EL (cell line): ENCODE data around the gene CLDN20.

Experiments used
- DNase-seq: peaks from one replicate; pipeline ENCODE4 v3.0.0-alpha.2; 2016

CLDN20 gene

GRCh38 chr6:155314092-155314772 lies 50.4 kb downstream of the CLDN20 start, which contains the start of gene TFB1M:
Gene TFB1M, minus strand, starts transcription at chr6:155314484. Its CDS starts 56 bp downstream, at chr6:155314428.
- peak; percentile 99 for DNase-seq

- DNase-seq = peak; percentile 89
Measured at GRCh38 chr6:155314773-155315515, 51.1 kb downstream of the CLDN20 start.

- peak; percentile 9 for DNase-seq
Measured at GRCh38 chr6:155315516-155315871, 51.7 kb downstream of the CLDN20 start.

- DNase-seq = no peak
Measured at GRCh38 chr6:155316419-155316818, 52.6 kb downstream of the CLDN20 start.

- no peak for DNase-seq
Measured at GRCh38 chr6:155317186-155317585, 53.4 kb downstream of the CLDN20 start.

- DNase-seq = no peak
Measured at GRCh38 chr6:155319902-155320301, 56.1 kb downstream of the CLDN20 start.

GRCh38 chr6:155324172-155324571 lies 60.4 kb downstream of the CLDN20 start:
- no peak for DNase-seq

GRCh38 chr6:155324993-155325392 lies 61.2 kb downstream of the CLDN20 start:
- no peak for DNase-seq

GRCh38 chr6:155325700-155326516 lies 62.1 kb downstream of the CLDN20 start:
- DNase-seq = no peak
